HG03039 (cell line): ENCODE results near the gene PACSIN3.

ENCODE experiments used
- ATAC-seq: cut with Tn5 transposase; IDR thresholded peaks from one replicate; pipeline ENCODE4 v1.9.1; 2021; ENCODE audit warnings: mild to moderate bottlenecking, moderate library complexity; ENCODE audit not compliant: unreplicated experiment

Gene PACSIN3

GRCh38 chr11:47154616-47155570 is 31.3 kb downstream of the PACSIN3 start:
- ATAC-seq = no peak

GRCh38 chr11:47152953-47153950 is 33.0 kb downstream of the PACSIN3 start:
- ATAC-seq = no peak

- no peak for ATAC-seq
Measured at GRCh38 chr11:47152126-47152952, 33.9 kb downstream of the PACSIN3 start.

GRCh38 chr11:47149782-47150181 is 36.5 kb downstream of the PACSIN3 start:
- no peak for ATAC-seq

- no peak for ATAC-seq
Measured at GRCh38 chr11:47148903-47149531, 37.2 kb downstream of the PACSIN3 start.

GRCh38 chr11:47148270-47148669 is 38.0 kb downstream of the PACSIN3 start:
- ATAC-seq = no peak

GRCh38 chr11:47147681-47148080 is 38.6 kb downstream of the PACSIN3 start:
- ATAC-seq = no peak

GRCh38 chr11:47147250-47147649 is 39.0 kb downstream of the PACSIN3 start:
- no peak for ATAC-seq

GRCh38 chr11:47144541-47144940 is 41.7 kb downstream of the PACSIN3 start:
- ATAC-seq = no peak

- ATAC-seq = no peak
Measured at GRCh38 chr11:47143322-47143721, 42.9 kb downstream of the PACSIN3 start.

- no peak for ATAC-seq
Measured at GRCh38 chr11:47139878-47140277, 46.4 kb downstream of the PACSIN3 start.

- ATAC-seq = no peak
Measured at GRCh38 chr11:47137476-47137875, 48.8 kb downstream of the PACSIN3 start.

GRCh38 chr11:47136921-47137320 is 49.3 kb downstream of the PACSIN3 start:
- no peak for ATAC-seq

GRCh38 chr11:47136327-47136726 is 49.9 kb downstream of the PACSIN3 start:
- ATAC-seq = no peak

- no peak for ATAC-seq
Measured at GRCh38 chr11:47132981-47133380, 53.3 kb downstream of the PACSIN3 start.

GRCh38 chr11:47132490-47132889 is 53.7 kb downstream of the PACSIN3 start:
- ATAC-seq = no peak

GRCh38 chr11:47131136-47131535 is 55.1 kb downstream of the PACSIN3 start:
- no peak for ATAC-seq

GRCh38 chr11:47130543-47130942 is 55.7 kb downstream of the PACSIN3 start:
- ATAC-seq = no peak
